Forelimb muscle (tissue), 1 donor: ENCODE measurements around the gene LHX3. TPM values are rescaled to one million over a fixed set of nuclear protein-coding genes. Genes with fewer than 3 reads are reported as not detected.

ENCODE experiments used
- DNase-seq: peaks from one replicate; pipeline ENCODE4 v3.0.0-alpha.2; 2013; ENCODE audit warnings: low read depth
- polyA plus RNA-seq: library from polyadenylated mRNA; unstranded; fragments of 120-200 nt; gene quantifications from one replicate; pipeline ENCODE4 v1.2.1, GENCODE V29; 2013; ENCODE audit not compliant: insufficient read length

Gene LHX3
- polyA plus RNA-seq: not detected

- DNase-seq: no peak
Observed at GRCh38 chr9:136204838-136205706, at the start of gene LHX3. TSS of gene LHX3 (minus strand) at chr9:136205128. CDS start at chr9:136205012, 116 bp downstream.

DNA sequence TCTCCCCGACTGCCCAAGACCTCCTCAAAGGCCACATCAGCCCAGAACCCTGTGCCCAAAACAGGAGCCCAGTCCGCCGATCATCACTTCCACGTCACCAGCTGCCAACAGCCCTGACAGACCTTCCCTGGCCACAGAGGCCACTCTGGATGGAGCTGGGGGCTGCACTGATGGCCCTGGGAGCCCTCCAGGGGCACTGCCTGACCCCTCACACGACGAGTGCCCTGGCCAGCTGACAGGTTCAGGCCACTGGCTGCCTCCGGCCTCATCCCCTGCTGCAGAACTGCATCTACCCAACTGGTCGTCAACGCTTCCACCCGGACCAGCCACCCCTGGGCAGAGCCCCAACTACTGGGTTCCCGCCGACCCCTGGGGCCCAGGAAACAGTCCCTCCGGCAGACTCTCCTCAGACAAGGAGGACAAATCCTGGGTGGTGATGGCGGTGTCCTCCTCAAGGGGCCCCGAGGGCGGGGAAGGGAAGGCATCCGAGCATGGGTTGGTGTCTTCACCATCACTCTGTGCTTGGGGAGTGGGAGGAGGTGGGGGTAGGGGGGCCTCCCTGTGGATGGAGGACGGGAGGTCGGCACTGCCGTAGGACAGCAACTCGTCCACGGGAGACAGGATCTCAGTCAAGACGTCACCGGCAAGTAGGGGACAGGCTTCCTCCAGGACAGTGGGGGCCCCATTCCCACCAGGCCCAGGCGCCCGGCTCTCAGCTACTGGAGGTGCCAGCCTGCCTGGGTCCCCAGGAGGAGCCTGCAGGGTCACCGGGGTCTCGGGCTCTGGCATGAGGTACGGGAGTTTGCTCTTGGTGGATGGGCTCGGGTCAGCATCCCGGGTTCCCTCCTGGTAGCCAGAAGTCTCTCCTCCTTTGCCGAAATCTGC is 48.6 kb upstream of the LHX3 start:
- no peak for DNase-seq

DNA sequence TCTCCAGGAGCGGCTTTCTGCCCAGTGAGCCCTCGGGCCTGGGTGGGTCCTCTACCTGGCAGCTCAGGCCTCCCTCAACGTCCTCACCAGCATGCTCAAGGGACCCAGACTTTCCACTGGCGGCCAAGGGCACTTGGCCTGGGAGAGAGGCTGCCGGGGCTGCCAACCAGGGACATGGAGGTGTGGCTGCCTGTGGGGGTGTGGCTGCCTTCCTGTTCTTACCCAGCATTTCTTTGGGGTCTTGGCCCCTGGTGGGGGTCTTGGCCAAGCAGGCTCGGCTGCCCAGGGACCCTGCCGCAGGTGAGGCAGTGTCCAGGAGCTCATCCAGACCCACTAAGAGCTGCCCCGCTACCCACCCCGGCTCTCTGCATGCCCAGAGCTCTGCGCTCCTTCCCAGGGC is 47.9 kb upstream of the LHX3 start:
- no peak for DNase-seq

DNA sequence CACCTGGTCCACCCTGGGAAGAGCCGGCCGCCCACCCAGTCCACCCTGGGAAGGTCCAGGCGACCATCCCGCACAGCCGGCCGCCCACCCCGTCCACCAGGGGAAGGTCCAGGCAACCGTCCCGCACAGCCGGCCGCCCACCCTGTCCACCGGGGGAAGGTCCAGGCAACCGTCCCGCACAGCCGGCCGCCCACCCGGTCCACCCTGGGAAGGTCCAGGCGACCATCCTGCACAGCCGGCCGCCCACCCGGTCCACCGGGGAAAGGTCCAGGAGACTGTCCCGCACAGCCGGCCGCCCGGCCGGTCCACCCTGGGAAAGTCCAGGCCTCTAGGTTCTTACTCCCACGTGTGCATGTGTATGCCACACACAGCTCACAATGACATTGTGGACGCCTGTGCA is 47.4 kb upstream of the LHX3 start:
- DNase-seq: no peak

GRCh38 chr9:136251264-136252115 is 46.6 kb upstream of the LHX3 start:
- DNase-seq: no peak

GRCh38 chr9:136250676-136251075 is 45.7 kb upstream of the LHX3 start:
- no peak for DNase-seq

DNA sequence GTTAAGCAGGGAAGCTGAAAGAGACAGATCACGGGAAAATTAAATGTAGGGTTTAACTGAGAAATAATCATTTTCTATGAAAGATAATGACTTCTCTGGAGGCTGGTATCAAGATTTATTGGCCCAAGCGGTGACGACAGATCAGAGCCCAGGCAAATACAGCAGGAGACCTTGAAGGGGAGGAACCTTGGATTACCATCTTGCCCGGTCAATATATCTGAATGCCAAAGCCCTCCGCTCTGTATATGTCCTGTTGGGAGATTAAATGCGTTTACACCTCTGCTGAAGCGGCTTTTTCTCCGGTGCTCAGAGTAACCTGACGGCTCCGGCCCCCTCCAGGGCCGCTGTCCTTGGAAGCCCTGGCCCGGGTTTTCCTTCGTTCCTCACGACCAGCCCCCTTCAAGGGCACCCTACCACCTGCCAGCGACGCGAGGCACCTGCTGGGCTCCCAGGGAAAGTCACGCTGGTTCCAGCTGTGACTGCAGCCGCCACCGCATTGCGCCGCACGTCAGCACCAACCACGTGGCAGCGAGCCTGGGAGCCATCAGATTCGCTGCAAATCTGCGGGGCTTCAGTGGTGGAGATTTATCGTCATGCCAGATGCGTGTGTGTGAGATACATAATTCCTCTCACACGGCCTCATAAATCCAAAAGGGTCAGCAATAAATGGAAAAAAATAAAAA is 45.1 kb upstream of the LHX3 start:
- DNase-seq: no peak

DNA sequence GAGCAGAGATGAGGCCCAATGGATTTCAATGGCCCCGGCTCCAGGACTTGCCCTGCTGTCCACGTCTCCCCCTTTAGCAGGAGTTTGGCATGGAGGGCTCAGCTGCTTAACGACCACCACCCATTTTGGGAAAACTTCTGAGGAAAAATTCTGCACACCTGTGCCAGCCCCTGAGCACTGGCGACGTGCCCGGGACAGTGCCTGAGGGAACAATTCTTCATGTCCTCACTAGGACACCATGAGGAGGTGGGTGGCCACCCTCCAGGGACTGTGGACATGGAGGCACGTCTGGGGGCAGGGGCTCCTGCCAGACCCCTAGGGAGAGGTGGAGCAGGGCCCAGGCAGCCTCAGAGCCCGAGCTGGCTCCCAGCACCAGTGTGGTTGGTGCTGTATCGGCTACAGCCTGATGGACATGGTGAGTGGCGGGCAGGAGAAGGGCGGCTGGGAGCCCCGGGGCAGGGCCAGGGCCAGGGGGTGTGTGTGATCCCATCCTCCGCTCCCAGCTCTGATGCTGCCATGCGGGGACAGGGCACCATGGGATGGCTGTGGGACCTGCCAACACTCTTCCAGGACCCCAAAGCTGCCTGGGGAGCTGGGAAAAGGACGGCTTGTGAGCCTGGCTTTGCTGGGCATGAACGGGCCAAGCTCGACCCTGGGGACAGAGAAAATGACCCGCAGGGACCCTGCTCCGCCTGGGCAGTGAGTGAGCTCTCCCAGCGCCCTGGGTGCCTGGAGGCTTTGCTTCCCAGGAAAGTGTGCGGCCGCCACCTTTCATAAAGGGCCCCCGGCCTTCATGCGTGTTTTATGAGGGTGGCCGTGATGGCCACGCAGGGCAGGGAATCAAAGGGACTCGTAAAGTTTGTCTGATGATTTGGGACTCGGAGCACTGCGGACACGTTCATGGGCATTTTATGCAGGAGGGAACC is 44.3 kb upstream of the LHX3 start:
- no peak for DNase-seq

DNA sequence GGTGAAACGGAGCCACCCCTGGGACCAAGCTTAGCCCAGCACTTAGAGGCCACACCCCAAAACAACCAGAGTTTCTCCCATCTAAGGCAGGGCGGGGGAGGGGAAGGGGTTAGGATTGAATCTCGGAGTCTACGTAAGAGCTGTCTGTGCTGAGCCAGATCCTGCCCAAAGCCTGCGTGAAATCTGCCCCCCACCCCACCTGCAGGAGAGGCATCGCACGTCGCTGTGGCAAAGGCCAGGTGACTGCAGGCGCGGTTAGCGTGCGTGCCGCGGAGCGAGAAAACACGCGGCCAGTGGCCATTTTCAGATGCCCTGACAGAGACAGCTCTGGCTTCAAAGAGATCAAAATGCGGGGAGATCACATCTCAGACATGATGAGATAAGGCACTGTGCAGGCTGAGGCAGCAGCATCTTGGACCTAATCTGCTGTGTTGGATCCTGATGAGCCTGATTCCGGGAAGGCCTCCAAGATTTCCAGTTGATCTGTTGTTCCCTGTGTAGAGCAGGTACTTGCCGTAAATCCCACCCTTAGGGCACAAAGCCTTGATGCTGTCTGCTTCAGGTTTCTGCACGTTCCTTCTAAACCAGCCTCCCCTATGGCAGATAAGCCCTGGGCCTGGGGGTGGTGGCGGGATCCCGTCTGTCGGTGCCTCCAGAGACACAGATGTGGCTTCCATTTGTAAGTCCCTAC is 43.2 kb upstream of the LHX3 start:
- no peak for DNase-seq

DNA sequence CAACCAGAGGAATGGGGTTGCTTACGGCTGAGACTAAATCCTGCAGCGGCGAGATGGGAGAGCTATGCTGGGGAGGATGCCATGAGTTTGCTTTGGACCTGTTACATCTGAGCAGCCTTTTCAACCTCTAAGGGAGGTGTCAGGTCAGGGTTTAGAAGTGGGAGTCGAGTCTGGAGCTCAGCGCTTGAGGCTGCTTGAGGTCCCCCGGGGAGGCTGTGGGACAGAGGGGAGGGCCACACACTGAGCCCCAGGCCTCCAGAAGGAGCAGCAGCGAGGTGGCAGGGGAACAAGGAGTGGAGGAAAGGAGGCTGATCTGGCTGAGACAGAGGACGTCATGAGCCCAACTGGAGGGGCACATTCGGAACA is 42.6 kb upstream of the LHX3 start:
- no peak for DNase-seq

- DNase-seq: no peak
Observed at GRCh38 chr9:136246849-136247550, 42.1 kb upstream of the LHX3 start.

- DNase-seq: peak; percentile 55
Observed at GRCh38 chr9:136245219-136246150, 40.6 kb upstream of the LHX3 start, which contains the start of gene QSOX2. TSS of gene QSOX2 (minus strand) at chr9:136245812. CDS start at chr9:136245803, 9 bp downstream.

DNA sequence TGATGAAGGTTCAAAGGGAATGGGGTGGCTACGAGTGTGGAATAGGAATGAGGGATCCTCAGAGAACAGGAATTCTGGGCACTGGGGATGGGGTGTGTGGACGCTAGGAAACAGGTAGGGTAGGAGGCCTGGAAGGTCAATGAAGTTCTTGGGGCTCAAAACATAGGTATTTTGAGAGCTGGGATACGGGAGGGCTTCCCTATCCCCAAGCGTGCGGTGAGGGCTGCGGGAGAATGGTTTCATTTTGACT is 40.0 kb upstream of the LHX3 start:
- DNase-seq: no peak

DNA sequence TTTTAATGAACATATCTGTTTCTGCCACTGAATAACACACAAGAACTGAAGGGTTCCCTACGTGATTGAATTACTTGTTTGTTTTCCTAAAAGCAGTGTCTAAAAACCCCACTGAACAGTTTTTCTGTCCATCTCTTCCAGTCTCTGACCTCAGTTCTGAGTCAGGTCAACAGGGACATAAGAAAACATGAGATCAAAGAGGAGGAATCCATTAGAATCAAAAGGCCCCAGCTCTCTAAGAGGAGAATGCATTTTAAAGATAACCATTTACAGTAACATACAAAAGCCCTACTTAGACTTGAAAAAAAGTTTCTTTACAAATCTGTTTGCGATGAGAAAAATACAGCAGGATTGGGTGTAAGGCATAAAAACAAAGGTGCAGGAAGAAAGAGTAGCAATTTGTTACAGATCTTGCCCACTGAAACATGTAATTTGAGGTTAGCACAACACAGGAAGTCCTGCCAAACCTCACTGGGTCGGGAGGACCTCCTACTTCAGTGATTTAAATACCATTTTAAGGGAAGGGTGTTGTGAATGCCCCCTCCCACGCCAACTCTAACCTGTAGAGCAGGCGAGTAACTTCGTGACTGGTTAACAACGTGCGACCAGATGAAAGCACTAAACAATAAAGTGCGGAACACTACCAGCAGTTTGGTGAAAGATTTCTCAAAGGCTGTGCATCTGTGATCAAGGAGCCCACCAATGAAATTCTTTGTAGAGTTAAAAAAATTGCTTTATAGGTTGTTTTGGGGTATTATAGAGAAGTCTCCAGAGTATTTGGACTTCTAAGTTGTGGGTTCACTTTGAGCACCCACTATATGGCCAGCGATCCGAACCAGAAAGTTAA is 39.4 kb upstream of the LHX3 start:
- DNase-seq: no peak

DNA sequence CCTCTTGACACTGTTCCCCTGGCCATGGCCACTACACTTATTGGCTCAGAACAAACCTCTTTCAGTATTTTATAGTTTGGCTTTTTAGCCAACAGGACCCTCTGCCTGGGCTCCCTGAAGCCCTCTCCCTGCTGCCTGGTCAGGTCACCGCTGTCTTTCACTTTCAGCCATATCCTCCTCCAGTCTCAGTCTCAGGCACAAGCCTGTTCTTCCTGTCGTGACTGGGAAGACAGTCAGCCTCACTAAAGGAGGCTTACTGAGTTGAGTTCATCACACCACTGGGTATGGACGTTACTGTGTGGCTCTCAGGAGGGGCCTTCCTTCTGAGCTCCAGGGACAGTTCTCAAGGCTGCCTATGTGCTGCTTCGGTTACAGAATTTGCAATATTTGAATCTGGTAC is 38.7 kb upstream of the LHX3 start:
- no peak for DNase-seq

DNA sequence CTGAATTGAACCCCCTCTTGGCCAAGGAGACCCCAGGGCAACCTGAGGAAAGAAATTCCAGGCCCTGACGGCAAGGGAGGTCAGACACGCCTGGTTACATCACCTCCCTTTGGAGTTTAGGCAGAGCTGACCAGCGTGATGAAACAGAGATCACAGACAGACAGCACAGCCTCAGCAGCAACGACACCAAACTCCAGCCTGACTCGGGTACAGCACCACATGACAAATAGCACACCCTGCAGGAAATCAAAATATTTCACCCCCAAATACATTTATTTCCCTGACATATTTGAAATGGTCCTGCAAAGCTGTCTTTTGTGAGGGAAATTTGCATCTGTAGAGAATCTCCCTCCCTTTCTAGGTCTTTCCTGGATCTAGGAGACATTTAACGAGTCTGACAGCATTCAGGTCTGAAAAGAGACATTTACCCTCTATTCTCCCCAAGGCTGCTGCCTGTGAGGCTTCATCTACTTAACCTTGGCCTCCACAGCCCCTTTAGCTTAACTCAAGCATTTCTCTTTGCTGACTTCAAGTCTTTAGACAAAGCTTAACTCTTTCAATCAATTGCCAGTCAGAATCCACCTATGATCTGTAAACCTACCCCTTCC is 38.1 kb upstream of the LHX3 start:
- no peak for DNase-seq

DNA sequence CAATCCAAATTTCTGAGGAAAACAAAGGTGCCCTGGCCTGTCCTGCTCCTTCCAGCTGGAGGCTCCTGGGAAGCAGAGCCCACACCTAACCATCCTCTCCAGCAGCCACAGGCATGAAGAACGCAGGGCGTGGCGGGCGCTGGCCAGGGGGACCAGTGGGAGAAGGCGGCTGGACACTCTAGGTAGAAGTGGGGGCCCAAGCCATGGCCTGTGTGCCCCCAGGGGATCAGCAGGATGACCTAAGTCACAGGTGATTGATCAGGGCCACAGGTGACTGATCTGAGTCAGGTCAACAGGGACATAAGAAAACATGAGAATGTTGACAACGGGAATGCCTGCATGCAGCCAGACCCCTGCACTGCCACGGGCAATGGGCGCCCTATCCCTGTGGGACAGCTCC is 37.3 kb upstream of the LHX3 start:
- no peak for DNase-seq
